Parathyroid adenoma (tissue), 2 donors: ENCODE data around the gene ZNF697.

Source experiments
- H2AFZ ChIP-seq: fragments of 300-600 bp; sonication (generic); one replicate; pipeline ENCODE4 v1.7.0; 2017; ENCODE audit warnings: antibody characterized with exemption, mild to moderate bottlenecking
- H3K27ac ChIP-seq: fragments of 300-600 bp; sonication (generic); one replicate; pipeline ENCODE4 v1.7.0; 2017
- H3K27me3 ChIP-seq: fragments of 300-600 bp; sonication (generic); one replicate; pipeline ENCODE4 v1.7.0; 2017; ENCODE audit warnings: low read length; ENCODE audit not compliant: control insufficient read depth, insufficient read depth
- H3K36me3 ChIP-seq: fragments of 300-600 bp; sonication (generic); one replicate; pipeline ENCODE4 v1.7.0; 2017; ENCODE audit warnings: low read length; ENCODE audit not compliant: control insufficient read depth, insufficient read depth
- H3K4me1 ChIP-seq: fragments of 300-600 bp; sonication (generic); one replicate; pipeline ENCODE4 v1.7.0; 2017; ENCODE audit warnings: control low read depth
- H3K4me2 ChIP-seq: fragments of 300-600 bp; sonication (generic); one replicate; pipeline ENCODE4 v1.7.0; 2017; ENCODE audit warnings: low read length
- H3K4me3 ChIP-seq: fragments of 300-600 bp; sonication (generic); one replicate; pipeline ENCODE4 v1.7.0; 2017; ENCODE audit warnings: low read depth, low read length
- H3K79me2 ChIP-seq: fragments of 300-600 bp; sonication (generic); one replicate; pipeline ENCODE4 v1.7.0; 2017; ENCODE audit warnings: control low read depth
- H3K9ac ChIP-seq: fragments of 300-600 bp; sonication (generic); one replicate; pipeline ENCODE4 v1.7.0; 2017; ENCODE audit warnings: mild to moderate bottlenecking
- H3K9me3 ChIP-seq: fragments of 300-600 bp; sonication (generic); one replicate; pipeline ENCODE4 v1.7.0; 2017; ENCODE audit warnings: low read length; ENCODE audit not compliant: control insufficient read depth
- CTCF ChIP-seq: fragments of 300-600 bp; sonication (generic); IDR thresholded peaks from one replicate; pipeline ENCODE4 v1.7.0; 2017; ENCODE audit warnings: antibody characterized with exemption, mild to moderate bottlenecking
- donor health status: primary hyperparathyroidism.

Gene ZNF697

GRCh38 chr1:119659628-119660027, 11.6 kb upstream of the ZNF697 start:
- H2AFZ ChIP-seq = peak overlapping the region; percentile 13
- TF ChIP-seq CTCF = no peak
- H3K27me3 ChIP-seq = no peaks in the 10 kb centered on the region
- no peak overlapping the region for H3K4me3 ChIP-seq
- no peak overlapping the region for H3K9ac ChIP-seq
- no peaks in the 10 kb centered on the region for H3K4me1 ChIP-seq
- no peaks in the 10 kb centered on the region for H3K9me3 ChIP-seq
- no peaks in the 10 kb centered on the region for H3K79me2 ChIP-seq
- H3K36me3 ChIP-seq = no peaks in the 10 kb centered on the region
- no peak overlapping the region for H3K27ac ChIP-seq
- no peak overlapping the region for H3K4me2 ChIP-seq

- H3K4me2 ChIP-seq = no peak overlapping the region
- H3K9ac ChIP-seq = no peak overlapping the region
- no peak overlapping the region for H3K4me3 ChIP-seq
- H3K36me3 ChIP-seq = no peaks in the 10 kb centered on the region
- H3K9me3 ChIP-seq = no peaks in the 10 kb centered on the region
- TF ChIP-seq CTCF = no peak
- H3K4me1 ChIP-seq = no peaks in the 10 kb centered on the region
- H3K79me2 ChIP-seq = no peaks in the 10 kb centered on the region
- no peak overlapping the region for H3K27ac ChIP-seq
- no peak overlapping the region for H2AFZ ChIP-seq
- H3K27me3 ChIP-seq = no peaks in the 10 kb centered on the region
Observed at GRCh38 chr1:119656410-119656955, 8.4 kb upstream of the ZNF697 start.

- no peak for TF ChIP-seq CTCF
Observed at GRCh38 chr1:119655154-119655553, 7.1 kb upstream of the ZNF697 start.

GRCh38 chr1:119653839-119654170, 5.7 kb upstream of the ZNF697 start:
- H3K4me1 ChIP-seq = no peaks in the 10 kb centered on the region
- no peak overlapping the region for H3K4me2 ChIP-seq
- H2AFZ ChIP-seq = no peak overlapping the region
- no peaks in the 10 kb centered on the region for H3K79me2 ChIP-seq
- no peaks in the 10 kb centered on the region for H3K27me3 ChIP-seq
- H3K9ac ChIP-seq = no peak overlapping the region
- H3K27ac ChIP-seq = no peak overlapping the region
- no peaks in the 10 kb centered on the region for H3K9me3 ChIP-seq
- no peak overlapping the region for H3K4me3 ChIP-seq
- no peaks in the 10 kb centered on the region for H3K36me3 ChIP-seq
- TF ChIP-seq CTCF = no peak

More at GRCh38 chr1:119655154-119655553, 7.1 kb upstream of the ZNF697 start:
- Histone ChIP-seq H3K27me3 (no peaks in the 10 kb centered on the region), H3K79me2 (no peaks in the 10 kb centered on the region), H3K36me3 (no peaks in the 10 kb centered on the region), H3K9ac (no peak overlapping the region), H3K4me1 (no peaks in the 10 kb centered on the region), H3K9me3 (no peaks in the 10 kb centered on the region), H2AFZ (no peak overlapping the region), H3K27ac (no peak overlapping the region), H3K4me2 (no peak overlapping the region), H3K4me3 (no peak overlapping the region)

GRCh38 chr1:119653135-119653838, 5.2 kb upstream of the ZNF697 start:
- Histone ChIP-seq H3K9ac (no peak overlapping the region), H3K27me3 (no peaks in the 10 kb centered on the region), H2AFZ (no peak overlapping the region), H3K9me3 (no peaks in the 10 kb centered on the region), H3K4me1 (no peaks in the 10 kb centered on the region), H3K27ac (no peak overlapping the region), H3K4me2 (no peak overlapping the region), H3K4me3 (no peak overlapping the region), H3K79me2 (no peaks in the 10 kb centered on the region), H3K36me3 (no peaks in the 10 kb centered on the region)
- TF ChIP-seq CTCF = no peak
